ENCODE results near the gene ADAMTS1. TPM values are rescaled to one million over a fixed set of nuclear protein-coding genes. Genes with fewer than 3 reads are reported as not detected.

ADAMTS1 gene
- total RNA-seq, 1 donor from 2014 or later, result not detected

GRCh38 chr21:26813426-26813998 is 31.7 kb downstream of the ADAMTS1 start:
- intact Hi-C loops (cut with micrococcal nuclease), result no loop called here
- Mint-ChIP-seq H3K4me1 (no peaks in the 10 kb centered on the region), H3K27me3 (no peaks in the 10 kb centered on the region), H3K9me3 (no peaks in the 10 kb centered on the region), H3K27ac (no peak overlapping the region), H3K36me3 (ENCODE audit: low read depth) (no peaks in the 10 kb centered on the region), H3K4me3 (no peak overlapping the region)
- ATAC-seq (ENCODE audit: low read depth), result no peak
- CTCF ChIA-PET, result no interaction called here
- POLR2A ChIA-PET, result no interaction called here
- DNase-seq, result no peak
- no peak for TF ChIP-seq CTCF (IDR thresholded peaks at IDR 0.05)

GRCh38 chr21:26812173-26812572 is 33.0 kb downstream of the ADAMTS1 start:
- no peak for TF ChIP-seq CTCF (IDR thresholded peaks at IDR 0.05)
- H3K27me3 Mint-ChIP-seq, result no peaks in the 10 kb centered on the region
- ChIA-PET CTCF (no interaction called here), POLR2A (no interaction called here)
- H3K27ac Mint-ChIP-seq, result no peak overlapping the region
- ATAC-seq (ENCODE audit: low read depth) (no peak), DNase-seq (no peak)
- H3K4me1 Mint-ChIP-seq, result no peaks in the 10 kb centered on the region
- no peaks in the 10 kb centered on the region for H3K36me3 Mint-ChIP-seq (ENCODE audit: low read depth)
- intact Hi-C loops (cut with micrococcal nuclease), result no loop called here
- H3K4me3 Mint-ChIP-seq, result no peak overlapping the region
- no peaks in the 10 kb centered on the region for H3K9me3 Mint-ChIP-seq

- no peaks in the 10 kb centered on the region for H3K4me1 Mint-ChIP-seq
- H3K9me3 Mint-ChIP-seq, result no peaks in the 10 kb centered on the region
- H3K27me3 Mint-ChIP-seq, result no peaks in the 10 kb centered on the region
- CTCF ChIA-PET, result no interaction called here
- H3K4me3 Mint-ChIP-seq, result no peak overlapping the region
- intact Hi-C loops (cut with micrococcal nuclease), result no loop called here
- ATAC-seq (ENCODE audit: low read depth) (no peak), DNase-seq (no peak)
- POLR2A ChIA-PET, result no interaction called here
- H3K27ac Mint-ChIP-seq, result no peak overlapping the region
- H3K36me3 Mint-ChIP-seq (ENCODE audit: low read depth), result no peaks in the 10 kb centered on the region
- TF ChIP-seq CTCF (IDR thresholded peaks at IDR 0.05), result no peak
Observed at GRCh38 chr21:26811482-26811881, 33.7 kb downstream of the ADAMTS1 start.

GRCh38 chr21:26810676-26811415 is 34.4 kb downstream of the ADAMTS1 start:
- H3K27ac Mint-ChIP-seq, result no peak overlapping the region
- POLR2A ChIA-PET, result no interaction called here
- H3K9me3 Mint-ChIP-seq, result peaks cover 1% of the 10 kb centered on the region

GRCh38 chr21:26810266-26810665 is 34.9 kb downstream of the ADAMTS1 start:
- Mint-ChIP-seq H3K9me3 (peaks cover 1% of the 10 kb centered on the region), H3K36me3 (ENCODE audit: low read depth) (no peaks in the 10 kb centered on the region), H3K27me3 (no peaks in the 10 kb centered on the region), H3K4me3 (no peak overlapping the region), H3K4me1 (no peaks in the 10 kb centered on the region), H3K27ac (no peak overlapping the region)
- no peak for TF ChIP-seq CTCF (IDR thresholded peaks at IDR 0.05)
- CTCF ChIA-PET, result no interaction called here
- intact Hi-C loops (cut with micrococcal nuclease), result no loop called here
- POLR2A ChIA-PET, result no interaction called here
- ATAC-seq (ENCODE audit: low read depth) (no peak), DNase-seq (no peak)

More at GRCh38 chr21:26810676-26811415, 34.4 kb downstream of the ADAMTS1 start:
- no peak for ATAC-seq (ENCODE audit: low read depth)
- CTCF ChIA-PET, result no interaction called here
- Mint-ChIP-seq H3K4me3 (no peak overlapping the region), H3K4me1 (no peaks in the 10 kb centered on the region), H3K27me3 (no peaks in the 10 kb centered on the region), H3K36me3 (ENCODE audit: low read depth) (no peaks in the 10 kb centered on the region)
- no peak for TF ChIP-seq CTCF (IDR thresholded peaks at IDR 0.05)
- DNase-seq, result no peak
- intact Hi-C loops (cut with micrococcal nuclease), result no loop called here
